ENCODE results near the gene IL1RAPL1.

IL1RAPL1 gene

DNA sequence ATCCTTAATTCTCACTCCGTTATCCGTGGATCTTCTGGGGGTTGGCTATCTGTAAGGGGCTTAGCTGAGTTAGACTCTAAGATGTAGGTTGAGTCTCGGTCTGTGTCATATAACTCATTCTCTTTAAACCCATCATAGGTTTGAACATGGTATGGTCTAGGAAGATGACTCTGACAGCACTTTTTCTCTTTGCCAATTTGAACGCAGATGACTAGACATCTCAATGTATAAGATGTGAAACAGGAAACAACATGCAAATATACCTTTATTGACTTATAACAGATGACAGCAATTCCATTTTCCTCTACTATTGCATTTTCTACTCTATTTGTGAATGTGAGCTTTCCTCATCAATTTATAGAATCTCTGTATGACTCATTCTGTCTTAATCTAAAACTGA lies 993.3 kb downstream of the IL1RAPL1 start:
- no peak overlapping the region for H3K4me3 ChIP-seq (ENCODE audit: low read depth in 1 of 2, low read length in 2 of 2)
- ATAC-seq (ENCODE audit: insufficient read depth, low read depth), result no peak
- H3K27ac ChIP-seq (ENCODE audit: low read length), result no peak overlapping the region
- H3K9me3 ChIP-seq (ENCODE audit: insufficient read depth, low read length, severe bottlenecking), result no peaks in the 10 kb centered on the region
- H3K4me1 ChIP-seq (ENCODE audit: insufficient read depth, low read length), result no peaks in the 10 kb centered on the region
- no peaks in the 10 kb centered on the region for H4K20me1 ChIP-seq (ENCODE audit: insufficient read depth, low read length)
- no peak overlapping the region for H3K9ac ChIP-seq (ENCODE audit: low read depth, low read length)
- DNase-seq, result no peak
- H3K27me3 ChIP-seq (ENCODE audit: insufficient read depth, low read length, poor library complexity), result no peaks in the 10 kb centered on the region
- no peak overlapping the region for H2AFZ ChIP-seq (ENCODE audit: low read depth, low read length)
- no peaks in the 10 kb centered on the region for H3K79me2 ChIP-seq (ENCODE audit: insufficient read depth, low read length)
- H3K36me3 ChIP-seq (ENCODE audit: insufficient read depth, low read length), result no peaks in the 10 kb centered on the region
- no peak for TF ChIP-seq CTCF (IDR thresholded peaks at IDR 0.05; ENCODE audit: borderline replicate concordance, extremely low read depth, low read length, poor library complexity, severe bottlenecking)
- TF ChIP-seq EZH2 (IDR thresholded peaks at IDR 0.05; ENCODE audit: borderline replicate concordance, low read depth, low read length, severe bottlenecking), result no peak
- H3K4me2 ChIP-seq (ENCODE audit: insufficient read depth, low read length), result no peak overlapping the region

DNA sequence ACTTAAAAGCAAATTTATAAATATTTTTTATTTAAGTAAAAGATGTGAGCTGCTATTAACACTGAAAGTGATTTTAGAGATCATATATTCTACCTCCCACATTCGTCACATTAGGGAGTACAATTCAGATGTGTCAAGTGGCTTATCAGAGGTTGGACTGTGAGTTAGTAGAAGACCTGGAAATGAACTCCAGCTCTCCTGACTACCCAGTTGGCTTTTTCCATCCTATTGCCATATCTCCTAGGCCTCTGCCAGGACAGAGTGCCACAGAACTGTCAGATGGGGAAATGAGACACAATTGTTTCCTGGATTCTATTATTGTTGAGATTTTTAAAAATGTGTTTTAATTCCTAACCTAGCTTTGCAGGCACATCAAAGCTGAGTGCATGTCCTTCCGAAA lies 994.0 kb downstream of the IL1RAPL1 start:
- ATAC-seq (ENCODE audit: insufficient read depth, low read depth), result no peak
- Histone ChIP-seq H4K20me1 (ENCODE audit: insufficient read depth, low read length) (no peaks in the 10 kb centered on the region), H3K27me3 (ENCODE audit: insufficient read depth, low read length, poor library complexity) (no peaks in the 10 kb centered on the region), H3K9me3 (ENCODE audit: insufficient read depth, low read length, severe bottlenecking) (no peaks in the 10 kb centered on the region), H3K9ac (ENCODE audit: low read depth, low read length) (no peak overlapping the region), H3K4me1 (ENCODE audit: insufficient read depth, low read length) (no peaks in the 10 kb centered on the region), H3K36me3 (ENCODE audit: insufficient read depth, low read length) (no peaks in the 10 kb centered on the region), H3K79me2 (ENCODE audit: insufficient read depth, low read length) (no peaks in the 10 kb centered on the region), H2AFZ (ENCODE audit: low read depth, low read length) (no peak overlapping the region), H3K4me3 (ENCODE audit: low read depth in 1 of 2, low read length in 2 of 2) (no peak overlapping the region), H3K4me2 (ENCODE audit: insufficient read depth, low read length) (no peak overlapping the region), H3K27ac (ENCODE audit: low read length) (no peak overlapping the region)
- TF ChIP-seq CTCF (IDR thresholded peaks at IDR 0.05; ENCODE audit: borderline replicate concordance, extremely low read depth, low read length, poor library complexity, severe bottlenecking), result no peak
- TF ChIP-seq EZH2 (IDR thresholded peaks at IDR 0.05; ENCODE audit: borderline replicate concordance, low read depth, low read length, severe bottlenecking), result no peak
- no peak for DNase-seq

GRCh38 chrX:29587107-29587506 lies 999.9 kb downstream of the IL1RAPL1 start:
- Histone ChIP-seq H3K79me2 (ENCODE audit: insufficient read depth, low read length) (no peaks in the 10 kb centered on the region), H3K4me1 (ENCODE audit: insufficient read depth, low read length) (no peaks in the 10 kb centered on the region), H3K9me3 (ENCODE audit: insufficient read depth, low read length, severe bottlenecking) (no peaks in the 10 kb centered on the region), H3K27ac (ENCODE audit: low read length) (no peak overlapping the region), H3K36me3 (ENCODE audit: insufficient read depth, low read length) (no peaks in the 10 kb centered on the region), H3K4me3 (ENCODE audit: low read depth in 1 of 2, low read length in 2 of 2) (no peak overlapping the region), H2AFZ (ENCODE audit: low read depth, low read length) (no peak overlapping the region), H3K4me2 (ENCODE audit: insufficient read depth, low read length) (no peak overlapping the region), H4K20me1 (ENCODE audit: insufficient read depth, low read length) (no peaks in the 10 kb centered on the region), H3K27me3 (ENCODE audit: insufficient read depth, low read length, poor library complexity) (no peaks in the 10 kb centered on the region), H3K9ac (ENCODE audit: low read depth, low read length) (no peak overlapping the region)
- TF ChIP-seq CTCF (IDR thresholded peaks at IDR 0.05; ENCODE audit: borderline replicate concordance, extremely low read depth, low read length, poor library complexity, severe bottlenecking) (no peak), EZH2 (IDR thresholded peaks at IDR 0.05; ENCODE audit: borderline replicate concordance, low read depth, low read length, severe bottlenecking) (no peak)
- no peak for ATAC-seq (ENCODE audit: insufficient read depth, low read depth)
- DNase-seq, result no peak

DNA sequence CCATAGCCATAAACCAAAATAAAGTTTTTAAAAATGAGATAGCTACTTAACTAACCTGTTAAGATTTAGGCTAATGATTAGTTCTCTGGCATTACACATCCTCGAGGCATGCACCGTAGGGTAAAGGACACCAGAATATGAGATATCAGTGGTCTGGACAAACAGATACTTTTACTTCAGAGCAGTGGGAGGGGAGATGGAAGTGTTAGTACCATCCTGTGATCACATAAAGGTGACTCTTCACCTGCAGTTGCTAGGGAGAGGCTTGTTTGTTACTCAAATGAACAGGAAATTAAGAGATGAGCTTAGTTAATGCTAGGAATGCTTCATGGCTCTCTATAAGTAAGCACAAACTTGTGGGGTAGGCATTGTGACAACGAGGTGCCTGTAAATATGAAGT lies 1003.7 kb downstream of the IL1RAPL1 start:
- H3K4me2 ChIP-seq (ENCODE audit: insufficient read depth, low read length), result no peak overlapping the region

More for the DNA sequence above, 1003.7 kb downstream of the IL1RAPL1 start:
- Histone ChIP-seq H3K9me3 (ENCODE audit: insufficient read depth, low read length, severe bottlenecking) (no peaks in the 10 kb centered on the region), H3K27ac (ENCODE audit: low read length) (no peak overlapping the region), H3K4me1 (ENCODE audit: insufficient read depth, low read length) (no peaks in the 10 kb centered on the region), H3K36me3 (ENCODE audit: insufficient read depth, low read length) (no peaks in the 10 kb centered on the region), H3K27me3 (ENCODE audit: insufficient read depth, low read length, poor library complexity) (no peaks in the 10 kb centered on the region), H3K9ac (ENCODE audit: low read depth, low read length) (no peak overlapping the region), H2AFZ (ENCODE audit: low read depth, low read length) (no peak overlapping the region), H3K79me2 (ENCODE audit: insufficient read depth, low read length) (no peaks in the 10 kb centered on the region), H4K20me1 (ENCODE audit: insufficient read depth, low read length) (no peaks in the 10 kb centered on the region), H3K4me3 (ENCODE audit: low read depth in 1 of 2, low read length in 2 of 2) (no peak overlapping the region)
- no peak for DNase-seq
- TF ChIP-seq EZH2 (IDR thresholded peaks at IDR 0.05; ENCODE audit: borderline replicate concordance, low read depth, low read length, severe bottlenecking), result no peak
- no peak for TF ChIP-seq CTCF (IDR thresholded peaks at IDR 0.05; ENCODE audit: borderline replicate concordance, extremely low read depth, low read length, poor library complexity, severe bottlenecking)
- no peak for ATAC-seq (ENCODE audit: insufficient read depth, low read depth)

Measured in DND-41 (cell line).